GM12801 (cell line): Measurements from ENCODE around the gene DNAH2.

Experiments
- CTCF ChIP-seq: IDR thresholded peaks from one replicate; pipeline ENCODE4 v1.5.1; 2011; ENCODE audit warnings: control low read depth; ENCODE audit not compliant: insufficient read length; ENCODE audit errors: extremely low read depth

Gene DNAH2

GRCh38 chr17:7769854-7770253 lies 52.3 kb downstream of the DNAH2 start:
- no peak for TF ChIP-seq CTCF

- TF ChIP-seq CTCF = no peak
Observed at GRCh38 chr17:7774055-7774521, 56.5 kb downstream of the DNAH2 start.

- no peak for TF ChIP-seq CTCF
Observed at GRCh38 chr17:7775051-7775450, 57.5 kb downstream of the DNAH2 start.

GRCh38 chr17:7777017-7777416 lies 59.5 kb downstream of the DNAH2 start:
- no peak for TF ChIP-seq CTCF

- TF ChIP-seq CTCF = no peak
Observed at GRCh38 chr17:7780736-7781135, 63.2 kb downstream of the DNAH2 start.

- no peak for TF ChIP-seq CTCF
Observed at GRCh38 chr17:7781429-7781828, 63.9 kb downstream of the DNAH2 start.

- no peak for TF ChIP-seq CTCF
Observed at GRCh38 chr17:7782240-7782639, 64.7 kb downstream of the DNAH2 start.

- no peak for TF ChIP-seq CTCF
Observed at GRCh38 chr17:7786866-7787265, 69.3 kb downstream of the DNAH2 start.
